ENCODE measurements around the gene TACC2. TPM values are rescaled to one million over a fixed set of nuclear protein-coding genes. Genes with fewer than 3 reads are reported as not detected.

The TACC2 gene
- polyA plus RNA-seq, 3 donors, result 35.4 to 46.8 (median 45.2) TPM

GRCh38 chr10:122113161-122113944 is 124.4 kb downstream of the TACC2 start:
- DNase-seq (ENCODE audit: low read depth in 3 of 3, low spot score in 2 of 3), result peak in 1 of 3 donors; percentile 38

GRCh38 chr10:122113945-122114747 is 125.2 kb downstream of the TACC2 start:
- DNase-seq (ENCODE audit: low read depth in 3 of 3, low spot score in 2 of 3), result no peak

GRCh38 chr10:122115874-122116273 is 126.9 kb downstream of the TACC2 start:
- DNase-seq (ENCODE audit: low read depth in 3 of 3, low spot score in 2 of 3), result no peak

- DNase-seq (ENCODE audit: low read depth in 3 of 3, low spot score in 2 of 3), result no peak
These were observed 127.4 kb downstream of the TACC2 start for GRCh38 chr10:122116331-122116730.

GRCh38 chr10:122117475-122117874 is 128.5 kb downstream of the TACC2 start:
- DNase-seq (ENCODE audit: low read depth in 3 of 3, low spot score in 2 of 3), result no peak

- no peak for DNase-seq (ENCODE audit: low read depth in 3 of 3, low spot score in 2 of 3)
These were observed 131.2 kb downstream of the TACC2 start for GRCh38 chr10:122120008-122120744.

- no peak for DNase-seq (ENCODE audit: low read depth in 3 of 3, low spot score in 2 of 3)
These were observed 132.1 kb downstream of the TACC2 start for GRCh38 chr10:122121059-122121458.

GRCh38 chr10:122122493-122122892 is 133.5 kb downstream of the TACC2 start:
- no peak for DNase-seq (ENCODE audit: low read depth in 3 of 3, low spot score in 2 of 3)

- DNase-seq (ENCODE audit: low read depth in 3 of 3, low spot score in 2 of 3), result no peak
These were observed 134.2 kb downstream of the TACC2 start for GRCh38 chr10:122123186-122123585.

- no peak for DNase-seq (ENCODE audit: low read depth in 3 of 3, low spot score in 2 of 3)
These were observed 135.4 kb downstream of the TACC2 start for GRCh38 chr10:122124342-122124741.

GRCh38 chr10:122124808-122125207 is 135.8 kb downstream of the TACC2 start:
- DNase-seq (ENCODE audit: low read depth in 3 of 3, low spot score in 2 of 3), result no peak

- no peak for DNase-seq (ENCODE audit: low read depth in 3 of 3, low spot score in 2 of 3)
These were observed 138.0 kb downstream of the TACC2 start for GRCh38 chr10:122126763-122127659.

- DNase-seq (ENCODE audit: low read depth in 3 of 3, low spot score in 2 of 3), result no peak
These were observed 139.0 kb downstream of the TACC2 start for GRCh38 chr10:122127943-122128342.

GRCh38 chr10:122128357-122128756 is 139.4 kb downstream of the TACC2 start:
- DNase-seq (ENCODE audit: low read depth in 3 of 3, low spot score in 2 of 3), result no peak

- no peak for DNase-seq (ENCODE audit: low read depth in 3 of 3, low spot score in 2 of 3)
These were observed 141.6 kb downstream of the TACC2 start for GRCh38 chr10:122130474-122131110.

- DNase-seq (ENCODE audit: low read depth in 3 of 3, low spot score in 2 of 3), result no peak
These were observed 143.4 kb downstream of the TACC2 start for GRCh38 chr10:122132331-122132755.

- no peak for DNase-seq (ENCODE audit: low read depth in 3 of 3, low spot score in 2 of 3)
These were observed 144.1 kb downstream of the TACC2 start for GRCh38 chr10:122132882-122133565.

GRCh38 chr10:122135251-122136025 is 146.5 kb downstream of the TACC2 start:
- DNase-seq (ENCODE audit: low read depth in 3 of 3, low spot score in 2 of 3), result no peak

Measured in right renal cortex interstitium (tissue), 3 donors.